Measurements from ENCODE around the gene ZNF605. TPM values are rescaled to one million over a fixed set of nuclear protein-coding genes. Genes with fewer than 3 reads are reported as not detected.

Gene ZNF605
- total RNA-seq, 4 donors from 2014 or later, result 7.9 to 20.6 (median 9.0) TPM

- H3K4me3 ChIP-seq, result no peak overlapping the region
- no peak for DNase-seq (ENCODE audit: low spot score in 2 of 2)
- TF ChIP-seq POLR2A (IDR thresholded peaks at IDR 0.05) (no peak), EP300 (IDR thresholded peaks at IDR 0.05) (no peak), CTCF (IDR thresholded peaks at IDR 0.05) (no peak)
- peaks cover 23 to 100% (median 62%) of the 10 kb centered on the region in 4 donors for H3K9me3 ChIP-seq
- H3K36me3 ChIP-seq, result peaks cover 5 to 81% (median 13%) of the 10 kb centered on the region in 3 donors
- H3K4me1 ChIP-seq, result no peaks in the 10 kb centered on the region
- H3K27ac ChIP-seq, result no peak overlapping the region
- no peaks in the 10 kb centered on the region for H3K27me3 ChIP-seq
- 96 to 98% methylated on average over 6 of the region's 6 CpGs for WGBS, 2 donors
Measured at GRCh38 chr12:132926415-132926833, 29.7 kb downstream of the ZNF605 start.

GRCh38 chr12:132925597-132926414 lies 30.3 kb downstream of the ZNF605 start:
- H3K9me3 ChIP-seq, result peaks cover 23 to 100% (median 62%) of the 10 kb centered on the region in 4 donors
- peaks cover 5 to 81% (median 10%) of the 10 kb centered on the region in 3 donors for H3K36me3 ChIP-seq
- no peaks in the 10 kb centered on the region for H3K4me1 ChIP-seq
- H3K27me3 ChIP-seq, result no peaks in the 10 kb centered on the region
- 95 to 98% methylated on average over 8 of the region's 8 CpGs for WGBS, 2 donors
- TF ChIP-seq EP300 (IDR thresholded peaks at IDR 0.05) (no peak), POLR2A (IDR thresholded peaks at IDR 0.05) (no peak), CTCF (IDR thresholded peaks at IDR 0.05) (no peak)
- H3K27ac ChIP-seq, result no peak overlapping the region
- no peak for DNase-seq (ENCODE audit: low spot score in 2 of 2)
- H3K4me3 ChIP-seq, result no peak overlapping the region

GRCh38 chr12:132924356-132924755 lies 31.8 kb downstream of the ZNF605 start:
- WGBS, 2 donors, result 97% methylated on average over 3 of the region's 3 CpGs
- Histone ChIP-seq H3K9me3 (peaks cover 23 to 100% (median 61%) of the 10 kb centered on the region in 4 donors), H3K27ac (no peak overlapping the region), H3K4me3 (no peak overlapping the region), H3K4me1 (no peaks in the 10 kb centered on the region), H3K36me3 (peaks cover 0 to 78% (median 0%) of the 10 kb centered on the region in 3 donors), H3K27me3 (no peaks in the 10 kb centered on the region)
- TF ChIP-seq CTCF (IDR thresholded peaks at IDR 0.05) (no peak), EP300 (IDR thresholded peaks at IDR 0.05) (no peak), POLR2A (IDR thresholded peaks at IDR 0.05) (no peak)
- no peak for DNase-seq (ENCODE audit: low spot score in 2 of 2)

- no peak for DNase-seq (ENCODE audit: low spot score in 2 of 2)
- 45 to 54% methylated on average over 1 of the region's 1 CpG for WGBS, 2 donors
- H3K27ac ChIP-seq, result no peak overlapping the region
- no peaks in the 10 kb centered on the region for H3K4me1 ChIP-seq
- H3K27me3 ChIP-seq, result no peaks in the 10 kb centered on the region
- peaks cover 23 to 100% (median 61%) of the 10 kb centered on the region in 4 donors for H3K9me3 ChIP-seq
- no peak overlapping the region for H3K4me3 ChIP-seq
- TF ChIP-seq POLR2A (IDR thresholded peaks at IDR 0.05) (no peak), EP300 (IDR thresholded peaks at IDR 0.05) (no peak), CTCF (IDR thresholded peaks at IDR 0.05) (no peak)
- peaks cover 0 to 77% (median 0%) of the 10 kb centered on the region in 3 donors for H3K36me3 ChIP-seq
Measured at GRCh38 chr12:132923356-132923909, 32.7 kb downstream of the ZNF605 start.

- Histone ChIP-seq H3K27ac (no peak overlapping the region), H3K36me3 (peaks cover 0 to 77% (median 0%) of the 10 kb centered on the region in 3 donors), H3K27me3 (no peaks in the 10 kb centered on the region), H3K4me1 (no peaks in the 10 kb centered on the region), H3K4me3 (no peak overlapping the region), H3K9me3 (peaks cover 23 to 100% (median 61%) of the 10 kb centered on the region in 4 donors)
- TF ChIP-seq POLR2A (IDR thresholded peaks at IDR 0.05) (no peak), EP300 (IDR thresholded peaks at IDR 0.05) (no peak), CTCF (IDR thresholded peaks at IDR 0.05) (no peak)
- DNase-seq (ENCODE audit: low spot score in 2 of 2), result no peak
- 96 to 97% methylated on average over 4 of the region's 4 CpGs for WGBS, 2 donors
Measured at GRCh38 chr12:132922676-132923075, 33.4 kb downstream of the ZNF605 start.
